HG03095 (cell line): ENCODE data around the gene RFX8.

ENCODE experiments used
- ATAC-seq: cut with Tn5 transposase; IDR thresholded peaks from one replicate; pipeline ENCODE4 v1.9.1; 2021; ENCODE audit warnings: moderate library complexity; ENCODE audit not compliant: unreplicated experiment

RFX8 gene

GRCh38 chr2:101415220-101415619 lies 59.7 kb downstream of the RFX8 start:
- ATAC-seq = no peak

- no peak for ATAC-seq
These were observed 62.7 kb downstream of the RFX8 start for GRCh38 chr2:101412092-101412694.

- no peak for ATAC-seq
These were observed 64.2 kb downstream of the RFX8 start for GRCh38 chr2:101410746-101411145.

GRCh38 chr2:101410114-101410513 lies 64.8 kb downstream of the RFX8 start:
- ATAC-seq = no peak

- ATAC-seq = no peak
These were observed 65.2 kb downstream of the RFX8 start for GRCh38 chr2:101409699-101410098.

- ATAC-seq = no peak
These were observed 66.0 kb downstream of the RFX8 start for GRCh38 chr2:101408925-101409324.

- no peak for ATAC-seq
These were observed 69.5 kb downstream of the RFX8 start for GRCh38 chr2:101405351-101405899.

- no peak for ATAC-seq
These were observed 71.2 kb downstream of the RFX8 start for GRCh38 chr2:101403745-101404144.

- ATAC-seq = no peak
These were observed 72.3 kb downstream of the RFX8 start for GRCh38 chr2:101402630-101403029.

GRCh38 chr2:101401906-101402305 lies 73.0 kb downstream of the RFX8 start:
- ATAC-seq = no peak

GRCh38 chr2:101401326-101401665 lies 73.6 kb downstream of the RFX8 start:
- ATAC-seq = no peak

- ATAC-seq = no peak
These were observed 74.2 kb downstream of the RFX8 start for GRCh38 chr2:101400506-101401325.

- ATAC-seq = no peak
These were observed 74.9 kb downstream of the RFX8 start for GRCh38 chr2:101400048-101400447.

GRCh38 chr2:101399021-101399799 lies 75.7 kb downstream of the RFX8 start:
- ATAC-seq = no peak

- no peak for ATAC-seq
These were observed 76.6 kb downstream of the RFX8 start for GRCh38 chr2:101398116-101398821.

GRCh38 chr2:101396316-101396717 lies 78.6 kb downstream of the RFX8 start:
- ATAC-seq = no peak

GRCh38 chr2:101395545-101396315 lies 79.2 kb downstream of the RFX8 start:
- ATAC-seq = no peak

- ATAC-seq = no peak
These were observed 86.7 kb downstream of the RFX8 start for GRCh38 chr2:101388232-101388631.

- ATAC-seq = no peak
These were observed 87.6 kb downstream of the RFX8 start, which contains the start of gene CREG2 for GRCh38 chr2:101387151-101387834. TSS of gene CREG2 (minus strand) at chr2:101387503. CDS start at chr2:101387457, 46 bp downstream.
